HepG2 (cell line): ENCODE results near the gene NAV2. TPM values are rescaled to one million over a fixed set of nuclear protein-coding genes. Genes with fewer than 3 reads are reported as not detected.

Source experiments
- ATAC-seq: fragments of 200-7000 bp; cut with Tn5 transposase; 3 replicates; pipeline ENCODE4 v1.9.1; 2020; ENCODE audit warnings: mild to moderate bottlenecking, moderate library complexity
- BruUV-seq: library from RNA; stranded (reverse); fragments of 400-500 nt; replicated peaks from 2 replicates; lab custom pipeline; 2021; lab: Mats Ljungman, UMichigan
- CTCF ChIA-PET: fragments of 300-600 bp; formaldehyde crosslinking; extraction: SDS; loops from one replicate; lab custom pipeline; 2021; ENCODE audit warnings: low total read pairs, inconsistent platforms, low intra/inter-chr PET ratio; lab: Yijun Ruan, JAX
- POLR2A ChIA-PET: fragments of 350-600 bp; sonication (Branson Sonifier 250); formaldehyde crosslinking; loops from one replicate; lab custom pipeline; 2020; ENCODE audit warnings: antibody characterized with exemption, inconsistent platforms; lab: Yijun Ruan, JAX
- DNase-seq: peaks from one replicate; pipeline ENCODE4 v3.0.0-alpha.2; 2015; ENCODE audit warnings: low spot score
- FAIRE-seq: peaks from 3 replicates; lab custom pipeline; 2011; peaks lifted over from hg19 to GRCh38; lab: Jason Lieb, UNC
- H2AFZ ChIP-seq: one replicate; pipeline ENCODE4 v1.6.1; 2011; ENCODE audit warnings: low read length, inconsistent platforms
- H3K27ac ChIP-seq: fragments of 300-600 bp; 3 replicates; pipeline ENCODE4 v1.8.0; 2011; ENCODE audit warnings: mixed run types, mild to moderate bottlenecking, mixed read lengths, low read length, inconsistent platforms; ENCODE audit not compliant: insufficient read depth; ENCODE audit errors: extremely low read length
- H3K27me3 ChIP-seq, 2 experiments: fragments of 200-600 bp in 1 of 2; 2 replicates in 1 of 2; 3 replicates in 1 of 2; pipeline versions ENCODE4 v1.6.0 to v1.8.0; 2011; ENCODE audit warnings: low read length in 2 of 2, mild to moderate bottlenecking in 2 of 2, moderate library complexity in 2 of 2, inconsistent platforms in 1 of 2; ENCODE audit not compliant: insufficient read depth in 2 of 2, control insufficient read depth in 1 of 2
- H3K36me3 ChIP-seq, 2 experiments: fragments of 200-600 bp in 1 of 2; replicated peaks in 1 of 2; 2 replicates in 1 of 2; 3 replicates in 1 of 2; pipeline versions ENCODE4 v1.5.1 to v1.8.0; 2011; ENCODE audit warnings: low read length in 2 of 2, inconsistent platforms in 1 of 2; ENCODE audit not compliant: insufficient read depth in 2 of 2, control insufficient read depth in 1 of 2
- H3K4me1 ChIP-seq: 2 replicates; pipeline ENCODE4 v1.5.1; 2012; ENCODE audit warnings: low read length, inconsistent platforms; ENCODE audit not compliant: insufficient read depth
- H3K4me2 ChIP-seq: 2 replicates; pipeline ENCODE4 v1.6.0; 2011; ENCODE audit warnings: low read depth, low read length, inconsistent platforms
- H3K4me3 ChIP-seq, 3 experiments: fragments of 200-600 bp in 1 of 3; sonication (generic), shearing (Covaris generic) in 1 of 3; replicated peaks in 1 of 3; 2 replicates each; pipeline ENCODE4 v1.5.1; 2011 to 2016; ENCODE audit warnings: low read length in 3 of 3, inconsistent platforms in 2 of 3, low read depth in 2 of 3, mild to moderate bottlenecking in 2 of 3, control low read depth in 1 of 3, mixed read lengths in 1 of 3; ENCODE audit not compliant: insufficient read depth in 1 of 3
- H3K79me2 ChIP-seq: one replicate; pipeline ENCODE4 v1.6.1; 2011; ENCODE audit warnings: low read length, inconsistent platforms; ENCODE audit not compliant: insufficient read depth
- H3K9ac ChIP-seq: 2 replicates; pipeline ENCODE4 v1.6.0; 2011; ENCODE audit warnings: mild to moderate bottlenecking, low read depth, low read length, inconsistent platforms; ENCODE audit not compliant: insufficient read depth
- H3K9me3 ChIP-seq: 2 replicates; pipeline ENCODE4 v1.5.1; 2012; ENCODE audit warnings: mild to moderate bottlenecking, low read length
- H4K20me1 ChIP-seq: 2 replicates; pipeline ENCODE4 v1.6.0; 2011; ENCODE audit warnings: inconsistent platforms, mild to moderate bottlenecking, low read length, moderate library complexity; ENCODE audit not compliant: insufficient read depth
- CERS6 ChIP-seq: sonication (generic); formaldehyde crosslinking; IDR thresholded peaks from 2 replicates; pipeline ENCODE4 v1.5.0; 2020; ENCODE audit warnings: missing genetic modification reagents
- ETV6 ChIP-seq: sonication (generic); formaldehyde crosslinking; conservative IDR thresholded peaks from 2 replicates; pipeline ENCODE4 v1.4.0; 2020; ENCODE audit warnings: missing genetic modification reagents
- HNRNPL ChIP-seq: fragments of 200-400 bp; formaldehyde crosslinking; IDR thresholded peaks from 2 replicates; pipeline ENCODE4 v1.6.1; 2017; ENCODE audit warnings: mild to moderate bottlenecking, low read depth, low read length
- HOXD1 ChIP-seq: sonication (generic); formaldehyde crosslinking; IDR thresholded peaks from 2 replicates; pipeline ENCODE4 v1.5.0; 2020; ENCODE audit warnings: missing genetic modification reagents
- WGBS: methylation state at CpG from one replicate; pipeline ENCODE4 v1.1.6; 2017; ENCODE audit warnings: low lambda C conversion rate; 5-methylcytosine and 5-hydroxymethylcytosine counted together
- in situ Hi-C: cut with HindIII; loops from 2 replicates; pipeline ENCODE4 v1.10.0; 2017; ENCODE audit warnings: low pct_unique_long_range_greater_than_20kb; ENCODE audit not compliant: extremely low pct_ligation_motif_present
- intact Hi-C: fragments of 100-400 bp; cut with micrococcal nuclease; formaldehyde crosslinking; loops from one replicate; pipeline ENCODE4 v1.10.0; 2022; ENCODE audit not compliant: unreplicated experiment
- polyA plus RNA-seq, 8 experiments: library from polyadenylated mRNA; depleted of rRNA in 3 of 8; stranded (reverse) in 7 of 8; unstranded in 1 of 8; fragments of >200 nt; fragmentation: Illumina TruSeq in 4 of 8; extraction: Trizol in 4 of 8; gene quantifications; 2 replicates each; pipeline versions ENCODE4 v1.2.1 to v1.2.3, GENCODE V29; 2011 to 2016; ENCODE audit warnings: low read depth in 4 of 8, missing spikeins in 1 of 8, mixed read lengths in 1 of 8; ENCODE audit not compliant: insufficient read depth in 1 of 8
- total RNA-seq, 5 experiments: library from RNA; depleted of rRNA; stranded (reverse); fragments of >200 nt; fragmentation: Illumina TruSeq; extraction: Trizol; gene quantifications; 2 replicates each; pipeline ENCODE4 v1.2.3, GENCODE V29; 2016; ENCODE audit warnings: low read depth in 1 of 5

The NAV2 gene
- total and polyA plus RNA-seq, 2 of the 13 experiments (the other 11 are each of a cell fraction or from before 2014, with no cell fraction given) = 9.3 to 34.6 TPM

DNA sequence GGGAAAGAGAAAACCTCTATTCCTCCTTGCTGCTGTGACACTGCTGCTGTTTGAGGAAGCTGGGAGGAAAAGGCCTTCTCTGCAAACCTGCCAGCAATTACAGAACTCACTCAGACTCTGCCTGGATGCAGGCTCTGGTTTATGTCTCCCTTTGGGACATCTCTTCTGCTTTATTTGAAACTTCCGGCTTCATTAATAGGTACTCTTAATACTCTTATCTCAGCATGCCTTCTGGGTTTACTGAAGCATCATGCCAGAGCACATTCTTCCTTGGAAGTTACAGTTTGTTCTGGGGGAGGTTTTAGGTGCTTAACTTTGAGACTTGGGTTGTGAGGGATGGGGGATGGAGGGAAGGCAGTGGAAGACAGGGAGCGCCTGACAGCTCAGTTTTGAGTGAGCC lies 79.9 kb downstream of the NAV2 start:
- Histone ChIP-seq H3K4me2 (no peak overlapping the region), H3K4me3 (no peak overlapping the region), H3K4me1 (no peaks in the 10 kb centered on the region), H3K79me2 (no peaks in the 10 kb centered on the region), H2AFZ (no peak overlapping the region), H4K20me1 (no peaks in the 10 kb centered on the region), H3K27ac (no peak overlapping the region), H3K27me3 (peaks cover 0 to 25% of the 10 kb centered on the region in 2 experiments; a peak in 2 of 5 replicates), H3K9me3 (no peaks in the 10 kb centered on the region), H3K36me3 (no peaks in the 10 kb centered on the region), H3K9ac (no peak overlapping the region)
- TF ChIP-seq HNRNPL = no peak
- ChIA-PET CTCF (no interaction called here), POLR2A (no interaction called here)
- FAIRE-seq (no peak), DNase-seq (no peak), ATAC-seq (no peak)
- in situ Hi-C loops = no loop called here
- WGBS = 27% methylated on average over 2 of the region's 2 CpGs
- intact Hi-C loops = no loop called here
- BruUV-seq = no TSS peak

GRCh38 chr11:19793326-19793725 lies 80.7 kb downstream of the NAV2 start:
- Histone ChIP-seq H3K27ac (no peak overlapping the region), H3K27me3 (peaks cover 0 to 23% of the 10 kb centered on the region in 2 experiments; a peak in 2 of 5 replicates), H3K4me2 (no peak overlapping the region), H3K4me1 (no peaks in the 10 kb centered on the region), H2AFZ (no peak overlapping the region), H3K4me3 (no peak overlapping the region), H3K9ac (no peak overlapping the region), H3K79me2 (no peaks in the 10 kb centered on the region), H4K20me1 (no peaks in the 10 kb centered on the region), H3K9me3 (no peaks in the 10 kb centered on the region), H3K36me3 (no peaks in the 10 kb centered on the region)
- no TSS peak for BruUV-seq
- DNase-seq (no peak), ATAC-seq (no peak), FAIRE-seq (no peak)
- CTCF ChIA-PET = no interaction called here
- intact Hi-C loops = no loop called here
- 25% methylated on average over 3 of the region's 3 CpGs for WGBS
- POLR2A ChIA-PET = no interaction called here
- TF ChIP-seq ETV6 (CRISPR knock-in tag) = no peak
- TF ChIP-seq CERS6 (CRISPR knock-in tag) = no peak
- no peak for TF ChIP-seq HOXD1
- in situ Hi-C loops = no loop called here
